GM12878 (cell line): ENCODE measurements around the gene GPR4. TPM values are rescaled to one million over a fixed set of nuclear protein-coding genes. Genes with fewer than 3 reads are reported as not detected.

Experiments used
- BRCA1 ChIP-seq: IDR thresholded peaks from 2 replicates; pipeline ENCODE4 v1.6.1; 2011; ENCODE audit warnings: low read depth, low read length, improper control_type of control experiment
- MXI1 ChIP-seq: fragments of 150-350 bp; IDR thresholded peaks from 2 replicates; pipeline ENCODE4 v1.6.1; 2011; ENCODE audit warnings: low read depth, mild to moderate bottlenecking, inconsistent platforms, low read length, improper control_type of control experiment
- MYC ChIP-seq: IDR thresholded peaks from 2 replicates; pipeline ENCODE4 v1.6.1; 2011; ENCODE audit warnings: mild to moderate bottlenecking, low read length, moderate library complexity, inconsistent platforms; ENCODE audit not compliant: insufficient read depth, insufficient replicate concordance, insufficient read length, severe bottlenecking
- POU2F2 ChIP-seq: IDR thresholded peaks from 3 replicates; pipeline ENCODE4 v1.6.1; 2011; ENCODE audit warnings: low read depth, mild to moderate bottlenecking, low read length, borderline replicate concordance
- RCOR1 ChIP-seq: conservative IDR thresholded peaks from 2 replicates; pipeline ENCODE4 v1.6.1; 2012; ENCODE audit warnings: low read depth, low read length, improper control_type of control experiment
- RUNX3 ChIP-seq: IDR thresholded peaks from 2 replicates; pipeline ENCODE4 v1.6.1; 2012; ENCODE audit warnings: low read length, inconsistent platforms
- TBL1XR1 ChIP-seq: IDR thresholded peaks from 2 replicates; pipeline ENCODE4 v1.6.1; 2012; ENCODE audit warnings: low read depth, low read length, improper control_type of control experiment
- TCF12 ChIP-seq: IDR thresholded peaks from 2 replicates; pipeline ENCODE4 v1.6.1; 2011; ENCODE audit warnings: low read depth, mild to moderate bottlenecking, low read length
- polyA plus RNA-seq, 11 experiments: library from polyadenylated mRNA; depleted of rRNA in 4 of 11; unstranded in 6 of 11; stranded (reverse) in 5 of 11; fragments of >200 nt; fragmentation: Nextera tagmentation in 4 of 11; fragmentation: Illumina TruSeq in 1 of 11; extraction: Ambion mirVana in 4 of 11; extraction: Trizol in 1 of 11; gene quantifications; 1 replicate in 1 of 11; 2 replicates in 10 of 11; pipeline versions ENCODE4 v1.2.1 to v1.2.3, GENCODE V29; 2011 to 2016; ENCODE audit warnings: inconsistent platforms in 2 of 11, missing spikeins in 2 of 11, low read depth in 1 of 11
- total RNA-seq, 4 experiments: library from RNA; depleted of rRNA in 3 of 4; stranded (reverse); fragments of >200 nt in 3 of 4; fragmentation: Illumina TruSeq in 1 of 4; extraction: Trizol in 1 of 4; gene quantifications; 2 replicates each; pipeline versions ENCODE4 v1.2.1 to v1.2.3, GENCODE V29; 2013 to 2021
- TF ChIP-seq, protein P1 (sequence below): fragments of 450-650 bp; IDR thresholded peaks from 2 replicates; pipeline ENCODE4 v1.6.1; 2017; ENCODE audit warnings: mild to moderate bottlenecking, moderate library complexity
- TF ChIP-seq, protein P2 (sequence below): fragments of 450-650 bp; IDR thresholded peaks from 2 replicates; pipeline ENCODE4 v1.6.1; 2017; ENCODE audit warnings: antibody characterized with exemption, mild to moderate bottlenecking, moderate library complexity
- TF ChIP-seq, protein P3 (sequence below): IDR thresholded peaks from 2 replicates; pipeline ENCODE4 v1.6.1; 2012; ENCODE audit warnings: low read depth, low read length, improper control_type of control experiment
- TF ChIP-seq, protein P4 (sequence below): IDR thresholded peaks from 2 replicates; pipeline ENCODE4 v1.6.1; 2011; ENCODE audit warnings: low read depth, low read length, improper control_type of control experiment, borderline replicate concordance

Gene GPR4
- total and polyA plus RNA-seq, 10 of the 15 experiments (the other 5 are each of a cell fraction or from before 2014, with no cell fraction given), result not detected

DNA sequence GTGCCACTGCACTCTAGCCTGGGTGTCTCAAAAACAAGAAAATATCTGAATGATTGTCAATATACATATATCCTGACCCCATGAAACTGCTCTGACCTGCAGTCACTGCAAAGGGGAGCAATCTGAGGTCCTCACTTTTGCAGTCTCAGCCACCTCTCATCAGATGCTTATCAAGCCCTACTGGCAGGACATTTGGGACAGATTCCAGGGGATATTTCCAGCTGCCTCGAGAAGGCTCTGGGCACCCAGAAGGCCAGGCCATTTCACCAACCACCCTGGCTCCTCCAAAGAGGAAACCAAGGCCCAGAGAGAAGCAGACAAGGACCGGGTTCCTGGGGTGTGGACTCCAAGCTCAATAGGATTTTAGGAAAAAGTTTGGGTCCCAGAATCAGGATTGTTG is 34.9 kb upstream of the GPR4 start (continued):
- TF ChIP-seq POU2F2, result no peak
- TF ChIP-seq MXI1, result no peak
- TF ChIP-seq RCOR1, result no peak
- TF ChIP-seq, protein P1, sequence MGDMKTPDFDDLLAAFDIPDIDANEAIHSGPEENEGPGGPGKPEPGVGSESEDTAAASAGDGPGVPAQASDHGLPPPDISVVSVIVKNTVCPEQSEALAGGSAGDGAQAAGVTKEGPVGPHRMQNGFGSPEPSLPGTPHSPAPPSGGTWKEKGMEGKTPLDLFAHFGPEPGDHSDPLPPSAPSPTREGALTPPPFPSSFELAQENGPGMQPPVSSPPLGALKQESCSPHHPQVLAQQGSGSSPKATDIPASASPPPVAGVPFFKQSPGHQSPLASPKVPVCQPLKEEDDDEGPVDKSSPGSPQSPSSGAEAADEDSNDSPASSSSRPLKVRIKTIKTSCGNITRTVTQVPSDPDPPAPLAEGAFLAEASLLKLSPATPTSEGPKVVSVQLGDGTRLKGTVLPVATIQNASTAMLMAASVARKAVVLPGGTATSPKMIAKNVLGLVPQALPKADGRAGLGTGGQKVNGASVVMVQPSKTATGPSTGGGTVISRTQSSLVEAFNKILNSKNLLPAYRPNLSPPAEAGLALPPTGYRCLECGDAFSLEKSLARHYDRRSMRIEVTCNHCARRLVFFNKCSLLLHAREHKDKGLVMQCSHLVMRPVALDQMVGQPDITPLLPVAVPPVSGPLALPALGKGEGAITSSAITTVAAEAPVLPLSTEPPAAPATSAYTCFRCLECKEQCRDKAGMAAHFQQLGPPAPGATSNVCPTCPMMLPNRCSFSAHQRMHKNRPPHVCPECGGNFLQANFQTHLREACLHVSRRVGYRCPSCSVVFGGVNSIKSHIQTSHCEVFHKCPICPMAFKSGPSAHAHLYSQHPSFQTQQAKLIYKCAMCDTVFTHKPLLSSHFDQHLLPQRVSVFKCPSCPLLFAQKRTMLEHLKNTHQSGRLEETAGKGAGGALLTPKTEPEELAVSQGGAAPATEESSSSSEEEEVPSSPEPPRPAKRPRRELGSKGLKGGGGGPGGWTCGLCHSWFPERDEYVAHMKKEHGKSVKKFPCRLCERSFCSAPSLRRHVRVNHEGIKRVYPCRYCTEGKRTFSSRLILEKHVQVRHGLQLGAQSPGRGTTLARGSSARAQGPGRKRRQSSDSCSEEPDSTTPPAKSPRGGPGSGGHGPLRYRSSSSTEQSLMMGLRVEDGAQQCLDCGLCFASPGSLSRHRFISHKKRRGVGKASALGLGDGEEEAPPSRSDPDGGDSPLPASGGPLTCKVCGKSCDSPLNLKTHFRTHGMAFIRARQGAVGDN, result no peak
- no peak for TF ChIP-seq RUNX3
- TF ChIP-seq, protein P2, sequence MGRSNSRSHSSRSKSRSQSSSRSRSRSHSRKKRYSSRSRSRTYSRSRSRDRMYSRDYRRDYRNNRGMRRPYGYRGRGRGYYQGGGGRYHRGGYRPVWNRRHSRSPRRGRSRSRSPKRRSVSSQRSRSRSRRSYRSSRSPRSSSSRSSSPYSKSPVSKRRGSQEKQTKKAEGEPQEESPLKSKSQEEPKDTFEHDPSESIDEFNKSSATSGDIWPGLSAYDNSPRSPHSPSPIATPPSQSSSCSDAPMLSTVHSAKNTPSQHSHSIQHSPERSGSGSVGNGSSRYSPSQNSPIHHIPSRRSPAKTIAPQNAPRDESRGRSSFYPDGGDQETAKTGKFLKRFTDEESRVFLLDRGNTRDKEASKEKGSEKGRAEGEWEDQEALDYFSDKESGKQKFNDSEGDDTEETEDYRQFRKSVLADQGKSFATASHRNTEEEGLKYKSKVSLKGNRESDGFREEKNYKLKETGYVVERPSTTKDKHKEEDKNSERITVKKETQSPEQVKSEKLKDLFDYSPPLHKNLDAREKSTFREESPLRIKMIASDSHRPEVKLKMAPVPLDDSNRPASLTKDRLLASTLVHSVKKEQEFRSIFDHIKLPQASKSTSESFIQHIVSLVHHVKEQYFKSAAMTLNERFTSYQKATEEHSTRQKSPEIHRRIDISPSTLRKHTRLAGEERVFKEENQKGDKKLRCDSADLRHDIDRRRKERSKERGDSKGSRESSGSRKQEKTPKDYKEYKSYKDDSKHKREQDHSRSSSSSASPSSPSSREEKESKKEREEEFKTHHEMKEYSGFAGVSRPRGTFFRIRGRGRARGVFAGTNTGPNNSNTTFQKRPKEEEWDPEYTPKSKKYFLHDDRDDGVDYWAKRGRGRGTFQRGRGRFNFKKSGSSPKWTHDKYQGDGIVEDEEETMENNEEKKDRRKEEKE, result no peak
- TF ChIP-seq, protein P3, sequence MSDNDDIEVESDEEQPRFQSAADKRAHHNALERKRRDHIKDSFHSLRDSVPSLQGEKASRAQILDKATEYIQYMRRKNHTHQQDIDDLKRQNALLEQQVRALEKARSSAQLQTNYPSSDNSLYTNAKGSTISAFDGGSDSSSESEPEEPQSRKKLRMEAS, result no peak
- no peak for TF ChIP-seq TCF12
- TF ChIP-seq BRCA1, result no peak
- no peak for TF ChIP-seq MYC
- no peak for TF ChIP-seq TBL1XR1
- TF ChIP-seq, protein P4, sequence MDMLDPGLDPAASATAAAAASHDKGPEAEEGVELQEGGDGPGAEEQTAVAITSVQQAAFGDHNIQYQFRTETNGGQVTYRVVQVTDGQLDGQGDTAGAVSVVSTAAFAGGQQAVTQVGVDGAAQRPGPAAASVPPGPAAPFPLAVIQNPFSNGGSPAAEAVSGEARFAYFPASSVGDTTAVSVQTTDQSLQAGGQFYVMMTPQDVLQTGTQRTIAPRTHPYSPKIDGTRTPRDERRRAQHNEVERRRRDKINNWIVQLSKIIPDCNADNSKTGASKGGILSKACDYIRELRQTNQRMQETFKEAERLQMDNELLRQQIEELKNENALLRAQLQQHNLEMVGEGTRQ, result no peak
